Fibroblast of skin of scalp (primary cell): ENCODE results near the gene EMILIN2.
A peak's percentile ranks its signal among the peaks of the same experiment; 100 is the strongest.

ENCODE experiments used
- DNase-seq: peaks from one replicate; pipeline ENCODE4 v3.0.0-alpha.2; 2013

The EMILIN2 gene

DNA sequence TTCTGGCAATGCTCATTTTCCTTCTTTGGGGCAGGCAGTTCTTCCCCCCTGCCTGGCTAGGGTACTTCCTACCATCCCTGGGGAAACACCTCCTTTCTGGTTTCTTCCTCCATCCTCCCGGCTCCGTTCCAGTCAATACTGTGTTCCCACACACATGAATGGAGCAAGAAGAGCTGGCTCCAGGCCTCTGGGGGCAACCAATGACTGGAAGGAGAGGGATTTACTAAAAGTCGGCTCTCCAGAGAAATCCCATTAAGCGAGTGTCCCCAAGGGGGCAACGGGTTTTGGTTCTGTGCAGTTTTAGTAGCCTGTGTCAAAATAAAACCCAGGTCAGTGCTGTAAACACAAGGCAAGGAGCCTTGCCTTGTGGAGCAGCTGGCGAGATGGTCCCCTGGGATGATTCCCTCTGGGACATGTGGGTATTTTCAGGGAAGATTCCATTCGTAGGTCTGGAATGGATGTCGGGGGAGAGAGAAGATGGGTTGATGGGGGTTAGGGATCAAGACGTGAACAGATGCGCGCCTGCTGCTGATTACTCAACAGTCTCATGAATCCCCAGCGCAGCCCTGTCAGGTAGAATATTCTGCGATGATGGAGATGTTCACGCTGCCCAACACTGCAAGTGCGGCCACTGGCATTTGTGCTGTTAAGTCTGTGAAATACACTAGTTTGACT, 32.0 kb downstream of the EMILIN2 start:
- peak; percentile 68 for DNase-seq

DNA sequence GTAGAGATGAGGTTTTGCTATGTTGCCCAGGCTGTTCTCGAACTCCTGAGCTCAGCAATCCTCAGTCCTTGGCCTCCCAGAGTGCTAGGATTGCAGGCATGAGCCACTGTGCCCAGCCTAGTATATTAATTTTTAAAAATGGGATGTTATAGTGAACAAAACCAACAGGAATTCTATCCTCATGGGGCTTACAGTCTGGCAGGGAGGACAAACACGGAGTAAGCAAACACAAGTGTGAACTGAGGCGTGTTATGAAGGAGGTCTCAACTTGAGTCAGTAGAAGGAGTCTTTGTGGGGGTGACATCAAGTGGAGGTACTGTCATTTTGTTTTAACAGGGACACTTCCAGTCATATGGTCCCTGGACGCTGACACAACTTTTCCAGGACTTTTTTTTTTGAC, 33.1 kb downstream of the EMILIN2 start:
- peak; percentile 33 for DNase-seq

DNA sequence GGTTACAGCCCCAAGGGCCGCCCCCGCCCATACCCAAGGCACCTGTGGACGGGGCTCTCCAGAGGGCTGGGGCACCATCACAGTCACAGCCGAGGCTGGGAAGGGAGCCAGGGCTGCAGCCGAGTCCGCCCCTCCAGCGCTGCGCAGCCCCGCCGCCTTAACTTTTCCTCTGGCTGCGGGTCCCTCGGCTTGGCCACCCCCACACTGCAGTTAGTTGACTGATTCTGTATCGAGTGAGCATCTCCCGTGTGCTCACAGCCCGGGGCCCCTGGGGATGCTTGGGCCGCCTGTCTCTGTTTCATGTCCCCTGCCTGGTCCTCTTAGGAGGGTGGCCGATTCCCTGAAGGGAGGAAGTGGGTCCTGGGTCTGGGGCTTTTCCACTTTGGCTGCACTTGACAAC, 33.7 kb downstream of the EMILIN2 start:
- DNase-seq: no peak

DNA sequence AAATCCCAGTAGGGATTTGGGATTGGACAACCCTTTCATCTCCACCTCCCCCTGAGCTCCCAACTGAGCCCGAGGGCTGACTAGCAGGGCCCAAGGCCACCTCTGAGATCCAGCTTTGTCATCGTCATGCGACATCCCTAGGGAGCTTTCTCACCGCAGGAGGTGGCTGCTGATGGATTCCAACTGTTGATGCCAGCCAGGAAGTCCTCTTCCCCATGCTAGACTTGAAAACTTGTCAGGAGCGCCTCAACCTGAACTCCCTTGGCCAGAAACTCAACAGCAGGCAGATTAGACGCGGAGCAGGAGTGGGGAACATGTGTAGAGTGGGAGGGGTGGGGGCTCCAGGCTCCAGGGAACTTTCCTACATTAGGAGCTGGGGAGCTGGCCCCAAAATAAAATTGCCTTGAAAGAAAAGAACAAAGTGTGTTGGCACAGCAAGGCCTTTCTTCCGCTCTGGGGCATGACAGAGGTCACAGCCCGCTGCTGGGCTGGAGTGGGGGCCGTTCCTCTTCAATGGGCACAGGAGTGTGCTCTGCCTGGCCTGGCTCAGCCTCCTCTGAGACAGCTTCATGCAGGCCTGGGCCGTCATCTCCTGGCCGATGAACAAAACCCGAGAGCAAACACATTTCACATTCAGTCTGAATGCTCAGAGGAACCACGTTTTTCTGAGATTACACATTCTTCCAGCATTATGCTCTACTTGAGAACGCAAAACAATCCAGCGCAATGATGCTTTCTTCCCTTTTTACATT, 34.5 kb downstream of the EMILIN2 start:
- peak; percentile 95 for DNase-seq

DNA sequence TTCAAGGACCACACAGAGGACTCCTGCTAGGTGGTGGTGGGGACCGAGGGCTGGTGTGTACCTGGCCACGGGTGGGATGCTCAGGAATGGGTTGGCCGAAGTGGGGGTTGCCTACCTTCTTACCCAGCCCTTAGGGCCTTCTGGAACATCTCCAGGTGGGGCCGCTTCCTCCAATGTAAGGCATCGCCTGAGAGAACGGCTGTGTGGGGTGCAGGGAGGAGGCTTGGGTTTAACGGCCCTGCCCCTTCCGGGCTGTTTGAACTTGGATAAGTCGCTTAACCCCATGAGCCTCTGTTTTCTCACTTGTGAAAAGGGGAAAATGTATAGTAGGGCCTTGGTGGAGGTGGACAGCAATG, 35.0 kb downstream of the EMILIN2 start:
- DNase-seq: no peak

DNA sequence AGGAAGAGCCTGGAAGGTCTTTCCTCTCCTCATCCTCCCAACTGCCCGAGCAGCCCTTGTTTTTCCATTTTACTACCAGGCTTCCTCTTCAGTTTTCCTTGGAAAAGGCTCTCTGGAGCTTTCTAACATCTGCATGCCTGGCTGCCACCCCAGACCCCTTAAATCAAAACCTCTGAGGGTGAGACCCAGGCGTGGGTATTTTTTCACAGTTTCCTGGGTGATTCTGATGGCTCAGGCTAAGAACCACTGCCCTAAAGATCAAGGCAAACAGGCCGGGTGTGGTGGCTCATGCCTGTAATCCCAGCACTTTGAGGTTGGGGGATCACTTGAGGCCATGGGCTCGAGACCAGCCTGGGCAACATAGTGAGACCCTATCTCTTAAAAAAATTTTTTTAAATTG, 35.4 kb downstream of the EMILIN2 start:
- DNase-seq: no peak

DNA sequence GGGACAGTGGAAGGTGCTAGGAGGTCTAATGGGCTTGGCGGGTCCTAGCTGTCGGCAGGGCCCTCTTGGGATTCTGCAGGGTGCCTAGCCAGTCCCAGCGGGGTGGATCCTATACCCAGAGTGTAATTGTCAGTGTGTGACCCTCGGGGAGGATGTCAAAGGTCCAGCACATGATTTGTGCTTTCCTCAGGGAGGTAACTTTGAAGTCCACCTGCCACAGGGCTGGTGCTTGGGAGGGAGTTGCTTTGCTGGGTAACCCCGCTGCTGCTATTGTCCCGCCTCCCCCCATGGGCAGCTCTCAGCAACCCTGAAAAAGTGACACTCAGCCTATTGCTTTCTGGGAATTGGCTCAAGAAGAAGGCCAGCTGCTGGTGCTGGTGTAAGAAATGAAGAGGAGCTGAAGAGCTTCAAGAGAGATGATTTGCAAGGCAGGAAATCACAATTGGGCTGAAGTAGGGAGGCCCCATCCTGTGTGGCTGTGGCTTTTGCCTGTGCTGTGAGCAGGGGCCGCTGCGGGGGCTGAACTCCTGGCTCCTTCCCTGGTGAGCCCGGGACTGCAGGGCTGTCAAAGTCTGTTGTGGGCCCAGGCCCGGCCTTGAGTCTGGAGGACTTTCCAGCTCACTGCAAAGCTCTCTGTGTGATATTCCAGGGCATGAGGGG, 36.4 kb downstream of the EMILIN2 start:
- no peak for DNase-seq

DNA sequence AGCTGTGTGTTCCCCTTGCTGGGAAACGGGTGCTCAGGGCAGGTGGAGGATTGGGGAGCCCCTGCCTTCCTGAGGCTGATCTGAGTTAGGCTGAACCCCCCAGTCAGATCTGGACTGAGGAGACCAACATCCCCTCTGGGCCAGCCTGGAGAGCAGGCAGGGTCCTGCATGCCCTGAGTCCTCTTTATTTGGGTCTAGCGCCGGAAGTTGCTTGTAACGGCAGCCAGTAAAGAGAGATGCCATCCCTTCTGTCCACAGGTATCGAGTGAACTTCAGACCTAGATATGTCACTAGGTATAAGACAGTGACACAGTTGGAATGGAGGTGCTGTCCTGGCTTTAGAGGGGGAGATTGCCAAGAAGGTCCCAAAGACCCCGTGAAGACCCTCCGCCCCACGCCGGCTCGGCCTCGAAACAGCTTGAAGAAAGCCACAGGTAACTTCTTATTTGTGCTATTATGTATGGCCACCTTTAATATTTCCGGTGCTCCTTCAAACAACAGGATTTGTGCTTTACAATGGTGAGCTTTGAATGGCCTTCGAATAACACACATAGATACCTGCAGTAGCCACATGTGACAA, 38.0 kb downstream of the EMILIN2 start:
- DNase-seq: no peak

DNA sequence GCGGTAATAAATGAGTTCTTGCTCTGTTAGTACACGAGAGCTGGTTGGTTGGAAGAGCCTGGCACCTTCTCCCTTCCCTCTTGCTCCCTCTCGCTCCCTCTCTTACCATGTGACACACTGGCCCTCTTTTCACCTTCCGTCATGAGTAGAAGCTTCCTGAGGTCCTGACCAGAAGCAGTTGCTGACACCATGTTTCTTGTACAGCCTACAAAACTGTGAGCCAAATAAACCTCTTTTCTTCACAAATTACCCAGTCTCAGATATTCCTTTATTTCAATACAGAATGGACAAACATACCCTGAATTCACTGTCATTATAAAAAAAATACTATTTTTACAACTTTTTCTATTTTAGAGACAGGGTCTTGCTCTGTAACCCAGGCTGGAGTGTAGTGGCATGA, 40.7 kb downstream of the EMILIN2 start:
- DNase-seq: no peak

DNA sequence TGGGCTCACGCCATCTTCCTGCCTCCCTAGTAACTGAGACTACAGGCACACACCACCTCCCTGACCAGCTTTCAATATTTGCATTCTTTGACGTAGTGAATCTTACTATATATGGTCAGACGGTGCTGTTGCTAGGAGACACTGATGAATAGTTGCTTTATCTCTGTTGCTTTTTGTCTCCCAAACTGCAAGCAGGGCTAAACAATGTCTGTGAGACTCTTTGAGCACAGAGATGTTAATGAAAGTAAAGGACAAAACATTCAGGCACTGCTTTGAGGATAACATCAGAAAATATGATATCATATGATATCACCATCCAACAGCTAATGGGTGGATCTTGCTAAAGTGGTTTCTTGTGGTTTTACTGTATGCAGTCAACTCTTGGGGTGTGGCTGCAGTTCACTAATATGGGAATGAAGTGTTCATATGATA, 43.0 kb downstream of the EMILIN2 start:
- DNase-seq: peak; percentile 45

DNA sequence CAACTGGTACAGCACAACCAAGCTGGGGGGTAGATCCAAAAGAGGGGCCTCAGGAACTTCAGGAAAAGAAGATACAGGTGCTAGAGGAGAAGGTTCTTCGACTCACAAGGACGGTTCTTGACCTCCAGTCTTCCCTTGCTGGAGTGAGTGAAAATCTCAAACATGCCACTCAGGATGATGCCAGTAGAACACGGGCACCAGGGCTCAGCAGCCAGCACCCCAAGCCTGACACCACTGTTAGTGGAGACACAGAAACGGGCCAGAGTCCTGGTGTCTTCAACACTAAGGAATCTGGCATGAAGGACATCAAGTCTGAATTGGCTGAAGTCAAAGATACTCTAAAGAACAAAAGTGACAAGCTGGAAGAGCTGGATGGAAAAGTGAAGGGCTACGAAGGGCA, 43.8 kb downstream of the EMILIN2 start:
- DNase-seq: no peak

DNA sequence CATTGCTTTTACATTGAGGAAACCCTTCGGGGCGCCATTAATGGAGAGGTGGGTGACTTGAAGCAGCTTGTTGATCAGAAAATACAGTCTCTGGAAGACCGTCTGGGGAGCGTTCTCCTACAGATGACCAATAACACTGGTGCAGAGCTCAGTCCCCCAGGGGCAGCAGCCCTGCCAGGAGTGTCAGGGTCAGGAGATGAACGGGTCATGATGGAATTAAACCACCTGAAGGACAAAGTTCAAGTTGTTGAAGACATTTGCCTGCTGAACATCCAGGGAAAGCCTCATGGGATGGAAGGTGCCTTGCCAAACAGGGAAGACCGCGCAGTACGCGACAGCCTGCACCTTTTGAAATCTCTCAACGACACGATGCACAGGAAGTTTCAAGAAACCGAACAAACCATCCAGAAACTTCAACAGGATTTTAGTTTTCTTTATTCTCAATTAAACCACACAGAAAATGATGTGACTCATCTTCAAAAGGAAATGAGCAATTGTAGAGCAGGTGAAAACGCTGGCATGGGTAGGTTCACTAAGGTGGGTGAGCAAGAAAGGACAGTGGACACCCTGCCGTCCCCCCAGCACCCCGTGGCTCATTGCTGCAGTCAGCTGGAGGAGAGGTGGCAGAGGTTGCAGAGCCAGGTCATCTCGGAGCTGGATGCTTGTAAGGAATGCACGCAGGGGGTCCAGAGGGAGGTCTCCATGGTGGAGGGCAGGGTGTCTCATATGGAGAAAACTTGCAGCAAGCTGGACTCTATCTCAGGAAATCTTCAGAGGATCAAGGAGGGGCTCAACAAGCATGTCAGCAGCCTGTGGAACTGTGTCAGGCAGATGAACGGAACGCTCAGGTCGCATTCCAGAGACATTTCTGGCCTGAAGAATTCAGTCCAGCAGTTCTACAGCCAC, 45.0 kb downstream of the EMILIN2 start:
- no peak for DNase-seq

DNA sequence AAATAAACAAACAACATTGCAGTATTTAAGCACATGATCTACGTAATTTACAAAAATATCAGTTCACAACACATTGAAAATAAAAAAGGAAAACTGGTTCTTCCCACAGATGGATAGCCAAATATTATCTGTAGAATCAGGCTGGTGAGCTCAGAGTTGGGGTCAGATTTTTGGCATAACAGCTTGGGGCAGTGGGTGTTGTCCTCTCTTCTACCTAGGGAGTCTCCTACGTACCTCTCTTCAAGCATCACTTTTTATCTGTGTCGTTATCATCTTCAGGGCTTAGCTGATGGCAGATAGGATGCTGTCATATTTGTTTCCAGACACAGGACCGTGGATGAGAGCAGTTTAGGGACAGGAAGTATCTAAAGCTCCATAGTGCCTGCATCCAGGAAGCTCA, 46.2 kb downstream of the EMILIN2 start:
- DNase-seq: no peak

DNA sequence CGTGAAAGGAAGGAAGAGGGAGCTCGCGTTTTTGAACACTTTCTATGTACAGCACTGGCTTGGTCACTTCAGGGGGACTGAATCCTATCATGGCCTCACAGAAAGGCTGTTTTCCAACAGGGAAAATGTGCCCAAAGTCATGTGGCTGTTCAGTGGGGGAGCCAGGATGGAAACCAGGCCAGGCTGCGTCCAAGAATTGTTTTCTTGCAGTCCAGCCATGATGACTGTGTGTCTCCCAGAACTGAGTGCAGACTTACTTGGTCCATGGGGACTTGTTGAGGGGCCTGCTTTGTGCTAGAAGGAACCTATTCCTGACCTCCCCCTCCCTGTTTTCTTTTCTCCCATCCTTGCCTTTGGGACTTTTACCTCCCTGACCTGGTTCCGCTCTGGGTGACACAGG, 46.9 kb downstream of the EMILIN2 start:
- no peak for DNase-seq

DNA sequence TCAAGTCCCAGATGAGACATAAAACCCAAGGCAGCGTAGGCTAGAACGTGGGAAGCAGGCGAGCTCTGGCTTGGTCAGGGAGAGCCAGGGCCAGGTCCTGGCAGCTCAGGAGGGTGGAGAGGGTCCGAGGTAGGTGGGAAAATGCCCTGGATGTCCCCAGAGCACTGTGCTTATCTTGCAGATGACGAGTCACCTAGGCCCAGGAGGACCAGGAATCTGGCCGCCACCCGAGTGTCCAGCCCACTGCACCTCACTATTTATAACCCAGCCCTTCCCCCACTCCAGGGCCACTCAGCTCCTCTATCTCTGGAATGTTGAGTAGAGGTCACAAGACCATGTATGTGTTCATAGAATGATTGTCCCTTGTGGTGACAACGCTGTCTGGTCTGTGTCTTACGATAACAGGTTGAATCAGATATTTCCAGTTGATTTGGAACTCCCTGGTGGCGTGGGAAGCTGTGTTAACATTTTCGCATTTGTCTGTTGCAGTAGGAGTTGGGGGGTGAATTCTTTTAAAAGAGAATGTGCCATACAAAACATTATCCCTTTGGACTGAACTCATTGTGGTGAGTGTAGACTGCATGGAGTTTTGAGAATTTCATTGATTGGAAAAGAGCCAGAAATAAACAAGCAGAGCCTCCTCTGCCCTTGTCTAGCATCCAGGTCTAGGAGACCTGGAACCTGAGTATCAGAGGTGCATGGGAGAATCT, 47.5 kb downstream of the EMILIN2 start:
- no peak for DNase-seq

DNA sequence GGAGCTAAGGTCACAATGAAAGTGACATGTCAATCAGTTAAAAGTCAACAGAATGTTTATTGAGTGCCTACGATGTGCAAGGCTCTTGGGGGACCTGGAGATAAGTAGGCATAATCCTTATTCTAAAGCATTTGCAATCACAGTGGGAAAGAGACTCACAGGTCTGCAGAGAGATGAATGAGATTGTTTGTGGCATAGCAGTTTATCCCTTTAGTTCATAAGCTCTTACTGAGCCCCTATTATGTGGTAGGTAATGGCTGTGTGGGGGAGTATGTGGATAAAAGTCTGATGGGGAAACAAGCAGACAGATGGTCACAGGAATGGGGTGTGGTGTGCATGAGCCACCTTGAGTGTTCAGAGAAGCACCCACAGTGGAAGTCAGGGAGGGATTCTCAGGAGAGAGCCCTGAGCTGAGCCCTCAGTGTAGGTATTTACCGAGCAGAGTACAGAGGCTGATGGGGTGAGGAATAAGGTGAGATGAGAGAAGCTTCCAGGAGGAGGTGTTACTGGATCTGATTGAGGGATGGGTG, 48.1 kb downstream of the EMILIN2 start:
- DNase-seq: no peak

DNA sequence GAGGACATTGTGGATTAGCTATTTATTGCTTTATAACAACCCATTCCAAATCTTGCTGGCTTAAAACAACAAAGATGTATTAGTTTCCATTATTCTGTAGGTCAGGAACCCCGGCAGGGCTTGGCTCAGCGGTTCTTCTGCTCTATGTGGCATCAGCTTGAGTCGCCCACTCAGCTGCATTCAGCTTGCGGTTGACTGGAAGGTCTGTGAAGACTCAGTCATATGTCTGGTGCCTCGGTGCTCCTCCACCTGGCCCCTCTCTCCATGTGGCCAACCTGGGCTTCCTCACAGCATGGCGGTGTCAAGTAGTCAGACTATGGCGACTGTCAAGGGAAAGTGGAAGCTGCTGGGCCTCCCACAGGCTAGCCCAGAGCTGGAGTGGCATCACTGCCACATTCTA, 48.6 kb downstream of the EMILIN2 start:
- no peak for DNase-seq

DNA sequence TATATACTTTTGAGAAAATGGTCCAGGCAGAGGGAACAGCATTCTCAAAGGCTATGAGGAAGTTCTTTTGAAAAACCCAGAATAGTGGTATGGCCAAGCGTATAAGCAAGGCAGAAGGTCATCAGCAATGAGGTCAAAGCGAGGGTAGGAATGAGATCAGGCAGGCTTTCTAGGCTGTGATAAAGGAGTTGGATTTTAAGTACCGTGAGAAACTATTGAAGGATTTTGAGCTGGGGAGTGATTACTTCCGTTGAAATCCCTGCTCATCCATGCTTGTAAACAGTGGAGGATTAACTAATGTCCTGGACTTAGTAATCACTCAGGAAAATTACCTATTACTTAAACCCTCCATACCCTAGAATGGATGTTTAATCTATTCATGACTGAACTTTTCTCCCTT, 50.2 kb downstream of the EMILIN2 start:
- no peak for DNase-seq

DNA sequence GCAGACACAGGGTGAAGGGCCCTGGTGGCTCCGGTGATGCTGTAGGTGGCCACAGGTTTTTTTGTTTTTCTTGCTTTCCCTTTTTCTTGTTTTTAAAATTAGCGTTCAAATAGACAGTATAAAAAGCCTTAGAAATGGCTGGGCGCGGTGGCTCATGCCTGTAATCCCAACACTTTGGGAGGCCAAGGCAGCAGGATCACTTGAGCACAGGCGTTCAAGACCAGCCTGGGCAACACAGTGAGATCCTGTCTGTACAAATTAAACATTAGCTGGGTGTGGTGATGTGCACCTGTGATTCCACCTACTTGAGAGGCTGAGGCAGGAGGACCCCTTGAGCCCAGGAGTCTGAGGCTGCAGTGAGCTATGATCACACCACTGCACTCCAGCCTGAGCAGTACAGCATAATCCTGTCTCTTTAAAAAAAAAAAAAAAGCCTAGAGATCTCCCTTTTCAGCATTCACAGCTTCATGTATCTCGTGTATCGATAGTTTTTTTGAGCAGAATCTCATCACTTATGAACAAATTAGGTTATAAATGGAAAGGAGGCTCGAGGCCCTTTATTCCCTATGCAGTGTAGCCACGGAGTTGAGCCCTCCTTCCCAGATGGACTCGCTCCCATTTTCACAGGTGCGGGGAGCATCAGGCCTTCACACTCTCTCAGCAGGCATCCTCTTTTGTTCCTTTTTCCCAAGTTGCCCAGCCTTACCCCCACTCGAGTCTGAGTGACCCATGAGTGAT, 50.8 kb downstream of the EMILIN2 start:
- DNase-seq: no peak

DNA sequence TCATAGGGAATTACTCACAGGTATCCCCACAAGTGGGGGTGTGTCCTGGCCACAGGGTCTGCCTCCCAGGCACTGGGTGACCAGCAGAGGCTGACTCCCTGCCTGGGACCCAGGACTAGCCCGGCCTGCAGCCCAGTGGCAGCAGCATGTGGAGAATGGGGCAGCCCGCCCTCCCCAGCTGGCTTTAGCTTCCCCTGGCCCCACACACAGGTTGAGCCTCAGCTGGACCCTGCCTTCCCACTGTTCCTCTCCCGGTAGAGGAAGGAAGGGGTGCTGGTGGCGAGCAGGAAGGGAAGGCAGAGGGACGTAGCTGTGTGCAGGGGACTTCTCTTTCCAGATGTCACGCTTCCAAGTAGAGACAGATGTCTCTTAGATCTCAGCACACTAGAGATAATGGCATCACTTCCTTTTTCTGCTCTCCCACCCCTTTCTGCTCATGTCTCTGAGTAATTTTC, 51.4 kb downstream of the EMILIN2 start:
- DNase-seq: no peak
